Liver (tissue), 9 donors: Measurements from ENCODE around the gene LRRC26. TPM values are rescaled to one million over a fixed set of nuclear protein-coding genes. Genes with fewer than 3 reads are reported as not detected.

Source experiments
- DNase-seq: peaks from one replicate; pipeline ENCODE4 v3.0.0-alpha.2; 2017; ENCODE audit warnings: low spot score
- H3K27ac ChIP-seq, 2 donors: one replicate each; pipeline ENCODE4 v1.7.0; 2013; ENCODE audit warnings: inconsistent platforms in 2 of 2, low read length in 2 of 2, control low read depth in 1 of 2, low read depth in 1 of 2, mild to moderate bottlenecking in 1 of 2
- H3K27me3 ChIP-seq, 4 donors: one replicate each; pipeline versions ENCODE4 v1.6.1 to v1.7.0; 2013; ENCODE audit warnings: low read length in 3 of 4, inconsistent platforms in 1 of 4, mild to moderate bottlenecking in 1 of 4, moderate library complexity in 1 of 4; ENCODE audit not compliant: control insufficient read depth in 4 of 4, insufficient read depth in 4 of 4
- H3K36me3 ChIP-seq, 4 donors: one replicate each; pipeline versions ENCODE4 v1.6.1 to v1.7.0; 2013; ENCODE audit warnings: low read length in 3 of 4, mild to moderate bottlenecking in 3 of 4, low read depth in 1 of 4, moderate library complexity in 1 of 4; ENCODE audit not compliant: control insufficient read depth in 4 of 4, insufficient read depth in 3 of 4
- H3K4me1 ChIP-seq, 4 donors: one replicate each; pipeline versions ENCODE4 v1.6.1 to v1.7.0; 2013; ENCODE audit warnings: low read length in 3 of 4, mild to moderate bottlenecking in 3 of 4, moderate library complexity in 1 of 4; ENCODE audit not compliant: control insufficient read depth in 4 of 4, insufficient read depth in 4 of 4
- H3K4me3 ChIP-seq, 3 donors: one replicate each; pipeline versions ENCODE4 v1.6.1 to v1.7.0; 2013; ENCODE audit warnings: low read length in 3 of 3, control low read depth in 1 of 3, low read depth in 1 of 3, mild to moderate bottlenecking in 1 of 3
- H3K9ac ChIP-seq, 2 donors: one replicate each; pipeline ENCODE4 v1.7.0; 2013; ENCODE audit warnings: low read length in 2 of 2, mild to moderate bottlenecking in 2 of 2, moderate library complexity in 2 of 2, control low read depth in 1 of 2, low read depth in 1 of 2
- H3K9me3 ChIP-seq, 4 donors: one replicate each; pipeline versions ENCODE4 v1.6.1 to v1.7.0; 2013; ENCODE audit warnings: low read length in 3 of 4; ENCODE audit not compliant: control insufficient read depth in 4 of 4
- ATF3 ChIP-seq: IDR thresholded peaks from 2 replicates; pipeline ENCODE4 v1.6.1; 2016; ENCODE audit warnings: antibody characterized with exemption
- EGR1 ChIP-seq, 2 donors: IDR thresholded peaks; 2 replicates each; pipeline ENCODE4 v1.6.1; 2016 to 2018; ENCODE audit warnings: antibody characterized with exemption in 2 of 2, low read depth in 2 of 2
- FOXA1 ChIP-seq: IDR thresholded peaks from 2 replicates; pipeline ENCODE4 v1.6.1; 2016; ENCODE audit warnings: antibody characterized with exemption
- FOXA2 ChIP-seq: IDR thresholded peaks from 2 replicates; pipeline ENCODE4 v1.6.1; 2016; ENCODE audit warnings: antibody characterized with exemption
- GABPA ChIP-seq, 2 donors: IDR thresholded peaks in 1 of 2; conservative IDR thresholded peaks in 1 of 2; 2 replicates each; pipeline ENCODE4 v1.6.1; 2016; ENCODE audit warnings: antibody characterized with exemption in 2 of 2, mild to moderate bottlenecking in 1 of 2, moderate library complexity in 1 of 2
- HNF4A ChIP-seq, 2 donors: conservative IDR thresholded peaks; 2 replicates each; pipeline ENCODE4 v1.6.1; 2016; ENCODE audit warnings: antibody characterized with exemption in 2 of 2, mild to moderate bottlenecking in 2 of 2
- HNF4G ChIP-seq: IDR thresholded peaks from 2 replicates; pipeline ENCODE4 v1.6.1; 2016; ENCODE audit warnings: antibody characterized with exemption
- JUND ChIP-seq, 2 donors: IDR thresholded peaks; 2 replicates each; pipeline ENCODE4 v1.6.1; 2016; ENCODE audit warnings: antibody characterized with exemption in 2 of 2
- NR2F2 ChIP-seq: IDR thresholded peaks from 2 replicates; pipeline ENCODE4 v1.6.1; 2016; ENCODE audit warnings: antibody characterized with exemption
- RAD21 ChIP-seq, 2 donors: IDR thresholded peaks; 2 replicates each; pipeline ENCODE4 v1.6.1; 2016; ENCODE audit warnings: antibody characterized with exemption in 2 of 2, mild to moderate bottlenecking in 2 of 2
- REST ChIP-seq: IDR thresholded peaks from 2 replicates; pipeline ENCODE4 v1.6.1; 2016; ENCODE audit warnings: antibody characterized with exemption, mild to moderate bottlenecking
- RXRA ChIP-seq, 2 donors: IDR thresholded peaks; 2 replicates each; pipeline ENCODE4 v1.6.1; 2017 to 2018; ENCODE audit warnings: antibody characterized with exemption in 2 of 2, mild to moderate bottlenecking in 1 of 2
- SP1 ChIP-seq: IDR thresholded peaks from 2 replicates; pipeline ENCODE4 v1.6.1; 2018; ENCODE audit warnings: antibody characterized with exemption, mild to moderate bottlenecking
- TAF1 ChIP-seq: conservative IDR thresholded peaks from 2 replicates; pipeline ENCODE4 v1.6.1; 2016; ENCODE audit warnings: antibody characterized with exemption, mild to moderate bottlenecking
- YY1 ChIP-seq: IDR thresholded peaks from 2 replicates; pipeline ENCODE4 v1.6.1; 2016; ENCODE audit warnings: antibody characterized with exemption, mild to moderate bottlenecking
- WGBS: extraction: QIAGEN DNeasy Blood & Tissue Kit; methylation state at CpG from one replicate; pipeline ENCODE4 v1.1.7; 2013; 5-methylcytosine and 5-hydroxymethylcytosine counted together
- polyA plus RNA-seq, 2 donors: library from polyadenylated mRNA; stranded (reverse) in 1 of 2; unstranded in 1 of 2; fragments of 200-250 nt in 1 of 2; fragments of >200 nt in 1 of 2; fragmentation: Nextera tagmentation in 1 of 2; extraction: Ambion mirVana in 1 of 2; gene quantifications; one replicate each; pipeline versions ENCODE4 v1.2.1 to v1.2.3, GENCODE V29; 2013 to 2015
- total RNA-seq, 2 donors: library from RNA; depleted of rRNA; stranded (reverse); fragments of >200 nt; gene quantifications; one replicate each; pipeline ENCODE4 v1.2.3, GENCODE V29; 2014
- TF ChIP-seq, protein P1 (sequence below): fragments of 150-350 bp; IDR thresholded peaks from 2 replicates; pipeline ENCODE4 v1.5.1; 2017; ENCODE audit warnings: improper control_type of control experiment, low read depth, low read length; ENCODE audit not compliant: missing input control
- TF ChIP-seq, protein P2 (sequence below): IDR thresholded peaks from 2 replicates; pipeline ENCODE4 v1.6.1; 2016; ENCODE audit warnings: antibody characterized with exemption
- TF ChIP-seq, protein P3 (sequence below): IDR thresholded peaks from 2 replicates; pipeline ENCODE4 v1.6.1; 2016; ENCODE audit warnings: antibody characterized with exemption
- donor health status: healthy.
- donor health status: healthy.
- donor health status: healthy.
- donor health status: healthy.
- donor health status: healthy.

LRRC26 gene
- total and polyA plus RNA-seq, 4 donors, result 0.09 to 0.17 TPM; not detected in 2

DNA sequence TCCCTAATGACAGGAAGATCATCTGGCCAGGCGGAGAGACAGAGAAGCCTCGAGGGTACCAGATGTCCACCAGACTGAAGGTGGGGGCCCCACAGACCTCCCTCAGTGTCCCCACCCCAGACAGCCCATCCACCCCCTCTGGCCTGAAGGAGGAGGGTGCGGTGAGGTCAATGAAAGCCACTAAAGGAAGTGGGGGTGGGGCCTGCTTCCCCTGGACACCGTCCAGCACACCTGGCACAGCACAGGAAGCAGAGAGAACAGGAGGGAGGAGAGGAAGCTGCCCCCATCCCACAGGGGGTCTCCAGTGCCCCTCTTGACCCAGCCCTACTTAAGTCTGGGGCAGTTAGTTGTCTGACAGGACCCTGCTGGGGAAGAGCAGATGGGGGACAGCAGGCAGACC is 11.2 kb downstream of the LRRC26 start:
- H3K4me3 ChIP-seq, result no peak overlapping the region
- no peak overlapping the region for H3K27ac ChIP-seq
- H3K9ac ChIP-seq, result no peak overlapping the region
- DNase-seq, result no peak
- TF ChIP-seq REST (no peak), HNF4G (no peak), RAD21 (IDR thresholded peaks at IDR 0.05) (no peak), FOXA2 (no peak), ATF3 (no peak), RXRA (IDR thresholded peaks at IDR 0.05) (no peak), SP1 (no peak), FOXA1 (no peak), GABPA (IDR thresholded peaks at IDR 0.05 in 1 of 2, conservative IDR thresholded peaks at IDR 0.05 in 1 of 2) (no peak), TAF1 (no peak), HNF4A (conservative IDR thresholded peaks at IDR 0.05) (no peak), NR2F2 (no peak), YY1 (no peak), EGR1 (IDR thresholded peaks at IDR 0.05; ENCODE audit: low read depth in 2 of 2) (no peak), JUND (IDR thresholded peaks at IDR 0.05) (no peak)
- TF ChIP-seq, protein P1, sequence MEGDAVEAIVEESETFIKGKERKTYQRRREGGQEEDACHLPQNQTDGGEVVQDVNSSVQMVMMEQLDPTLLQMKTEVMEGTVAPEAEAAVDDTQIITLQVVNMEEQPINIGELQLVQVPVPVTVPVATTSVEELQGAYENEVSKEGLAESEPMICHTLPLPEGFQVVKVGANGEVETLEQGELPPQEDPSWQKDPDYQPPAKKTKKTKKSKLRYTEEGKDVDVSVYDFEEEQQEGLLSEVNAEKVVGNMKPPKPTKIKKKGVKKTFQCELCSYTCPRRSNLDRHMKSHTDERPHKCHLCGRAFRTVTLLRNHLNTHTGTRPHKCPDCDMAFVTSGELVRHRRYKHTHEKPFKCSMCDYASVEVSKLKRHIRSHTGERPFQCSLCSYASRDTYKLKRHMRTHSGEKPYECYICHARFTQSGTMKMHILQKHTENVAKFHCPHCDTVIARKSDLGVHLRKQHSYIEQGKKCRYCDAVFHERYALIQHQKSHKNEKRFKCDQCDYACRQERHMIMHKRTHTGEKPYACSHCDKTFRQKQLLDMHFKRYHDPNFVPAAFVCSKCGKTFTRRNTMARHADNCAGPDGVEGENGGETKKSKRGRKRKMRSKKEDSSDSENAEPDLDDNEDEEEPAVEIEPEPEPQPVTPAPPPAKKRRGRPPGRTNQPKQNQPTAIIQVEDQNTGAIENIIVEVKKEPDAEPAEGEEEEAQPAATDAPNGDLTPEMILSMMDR, result no peak
- TF ChIP-seq, protein P2, sequence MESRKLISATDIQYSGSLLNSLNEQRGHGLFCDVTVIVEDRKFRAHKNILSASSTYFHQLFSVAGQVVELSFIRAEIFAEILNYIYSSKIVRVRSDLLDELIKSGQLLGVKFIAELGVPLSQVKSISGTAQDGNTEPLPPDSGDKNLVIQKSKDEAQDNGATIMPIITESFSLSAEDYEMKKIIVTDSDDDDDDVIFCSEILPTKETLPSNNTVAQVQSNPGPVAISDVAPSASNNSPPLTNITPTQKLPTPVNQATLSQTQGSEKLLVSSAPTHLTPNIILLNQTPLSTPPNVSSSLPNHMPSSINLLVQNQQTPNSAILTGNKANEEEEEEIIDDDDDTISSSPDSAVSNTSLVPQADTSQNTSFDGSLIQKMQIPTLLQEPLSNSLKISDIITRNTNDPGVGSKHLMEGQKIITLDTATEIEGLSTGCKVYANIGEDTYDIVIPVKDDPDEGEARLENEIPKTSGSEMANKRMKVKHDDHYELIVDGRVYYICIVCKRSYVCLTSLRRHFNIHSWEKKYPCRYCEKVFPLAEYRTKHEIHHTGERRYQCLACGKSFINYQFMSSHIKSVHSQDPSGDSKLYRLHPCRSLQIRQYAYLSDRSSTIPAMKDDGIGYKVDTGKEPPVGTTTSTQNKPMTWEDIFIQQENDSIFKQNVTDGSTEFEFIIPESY, result no peak
- TF ChIP-seq, protein P3, sequence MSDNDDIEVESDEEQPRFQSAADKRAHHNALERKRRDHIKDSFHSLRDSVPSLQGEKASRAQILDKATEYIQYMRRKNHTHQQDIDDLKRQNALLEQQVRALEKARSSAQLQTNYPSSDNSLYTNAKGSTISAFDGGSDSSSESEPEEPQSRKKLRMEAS, result no peak
- peaks cover 0 to 9% (median 3%) of the 10 kb centered on the region in 4 donors for H3K4me1 ChIP-seq
- WGBS, result 39% methylated on average over 4 of the region's 4 CpGs
- H3K27me3 ChIP-seq, result peaks cover 5 to 9% (median 6%) of the 10 kb centered on the region in 4 donors
- no peaks in the 10 kb centered on the region for H3K9me3 ChIP-seq
- no peaks in the 10 kb centered on the region for H3K36me3 ChIP-seq
